IMR-90 (cell line): ENCODE measurements around the gene PACSIN3. TPM values are rescaled to one million over a fixed set of nuclear protein-coding genes. Genes with fewer than 3 reads are reported as not detected.
A peak's percentile ranks its signal among the peaks of the same experiment; 100 is the strongest.
"Not testable (repeated sequence)": the region's sequence is repeated elsewhere in the genome, so short reads cannot be mapped to it uniquely, and the experiment has no call there.

Experiments
- ATAC-seq: fragments of 200-7000 bp; cut with Tn5 transposase; 2 replicates; pipeline ENCODE4 v1.9.1; 2020; ENCODE audit warnings: low read depth, mild to moderate bottlenecking, moderate library complexity
- BruUV-seq: library from RNA; stranded (reverse); fragments of 400-500 nt; replicated peaks from 2 replicates; lab custom pipeline; 2021; lab: Mats Ljungman, UMichigan
- CTCF ChIA-PET: fragments of 300-600 bp; formaldehyde crosslinking; extraction: SDS; loops from one replicate; lab custom pipeline; 2021; ENCODE audit warnings: antibody characterized with exemption; lab: Yijun Ruan, JAX
- POLR2A ChIA-PET: fragments of 300-600 bp; sonication (Branson Sonifier 250); formaldehyde crosslinking; loops from one replicate; lab custom pipeline; 2022; ENCODE audit warnings: antibody characterized with exemption; ENCODE audit not compliant: unreplicated experiment; lab: Charles Lee
- DNase-seq: peaks from one replicate; pipeline ENCODE4 v3.0.0; 2013
- H2AFZ ChIP-seq: replicated peaks from 2 replicates; pipeline ENCODE3; 2013; ENCODE audit warnings: low read length, mild to moderate bottlenecking; ENCODE audit not compliant: poor library complexity
- H2AK5ac ChIP-seq: 2 replicates; pipeline ENCODE4 v1.6.1; 2013; ENCODE audit warnings: low read depth, low read length, inconsistent platforms
- H2AK9ac ChIP-seq: replicated peaks from 2 replicates; pipeline ENCODE3; 2013; ENCODE audit warnings: mild to moderate bottlenecking, low read depth, low read length, moderate library complexity; ENCODE audit not compliant: poor library complexity
- H2BK120ac ChIP-seq: 2 replicates; pipeline ENCODE4 v1.6.1; 2013; ENCODE audit warnings: low read depth, low read length, inconsistent platforms
- H2BK15ac ChIP-seq: 3 replicates; pipeline ENCODE4 v1.6.1; 2013; ENCODE audit warnings: low read depth, low read length, inconsistent platforms
- H2BK20ac ChIP-seq: 2 replicates; pipeline ENCODE4 v1.6.1; 2013; ENCODE audit warnings: low read depth, mild to moderate bottlenecking, inconsistent platforms, low read length, moderate library complexity
- H2BK5ac ChIP-seq: 2 replicates; pipeline ENCODE4 v1.6.1; 2013; ENCODE audit warnings: mild to moderate bottlenecking, low read depth, low read length, inconsistent platforms; ENCODE audit not compliant: poor library complexity, severe bottlenecking
- H3K14ac ChIP-seq: replicated peaks from 2 replicates; pipeline ENCODE4 v1.6.1; 2013; ENCODE audit warnings: low read depth, low read length, inconsistent platforms
- H3K18ac ChIP-seq: 2 replicates; pipeline ENCODE4 v1.6.1; 2013; ENCODE audit warnings: low read depth, low read length, control low read depth
- H3K23ac ChIP-seq: 2 replicates; pipeline ENCODE4 v1.6.1; 2013; ENCODE audit warnings: low read depth, low read length, inconsistent platforms
- H3K27ac ChIP-seq: 2 replicates; pipeline ENCODE4 v1.5.1; 2013; ENCODE audit warnings: mild to moderate bottlenecking, control low read depth, low read length; ENCODE audit not compliant: insufficient read depth
- H3K27me3 ChIP-seq: 2 replicates; pipeline ENCODE4 v1.6.1; 2013; ENCODE audit warnings: low read length; ENCODE audit not compliant: control insufficient read depth, insufficient read depth
- H3K36me3 ChIP-seq: 2 replicates; pipeline ENCODE4 v1.6.1; 2013; ENCODE audit warnings: low read length, mixed read lengths; ENCODE audit not compliant: control insufficient read depth, insufficient read depth
- H3K4ac ChIP-seq: 2 replicates; pipeline ENCODE4 v1.6.1; 2013; ENCODE audit warnings: low read depth, low read length, inconsistent platforms
- H3K4me1 ChIP-seq: 2 replicates; pipeline ENCODE4 v1.6.1; 2013; ENCODE audit warnings: low read length, mixed read lengths; ENCODE audit not compliant: control insufficient read depth, insufficient read depth
- H3K4me2 ChIP-seq: 2 replicates; pipeline ENCODE4 v1.6.1; 2013; ENCODE audit warnings: low read depth, mild to moderate bottlenecking, control low read depth, low read length, moderate library complexity
- H3K4me3 ChIP-seq: 2 replicates; pipeline ENCODE4 v1.5.1; 2013; ENCODE audit warnings: low read depth, mild to moderate bottlenecking, control low read depth, low read length, moderate library complexity; ENCODE audit not compliant: insufficient read depth
- H3K56ac ChIP-seq: 2 replicates; pipeline ENCODE4 v1.6.1; 2013; ENCODE audit warnings: low read length, inconsistent platforms; ENCODE audit not compliant: insufficient read depth; ENCODE audit errors: extremely low read depth
- H3K79me1 ChIP-seq, 2 experiments: 2 replicates each; pipeline ENCODE4 v1.6.1; 2013; ENCODE audit warnings: low read length in 2 of 2, inconsistent platforms in 1 of 2, low read depth in 1 of 2
- H3K9ac ChIP-seq: 2 replicates; pipeline ENCODE4 v1.6.1; 2013; ENCODE audit warnings: low read depth, low read length, control low read depth
- H3K9me1 ChIP-seq: 2 replicates; pipeline ENCODE4 v1.6.1; 2013; ENCODE audit warnings: low read length, inconsistent platforms; ENCODE audit not compliant: insufficient read depth
- H3K9me3 ChIP-seq: 2 replicates; pipeline ENCODE4 v1.6.1; 2013; ENCODE audit warnings: low read length; ENCODE audit not compliant: control insufficient read depth, insufficient read depth
- H4K20me1 ChIP-seq: 2 replicates; pipeline ENCODE4 v1.6.1; 2013; ENCODE audit warnings: low read length, inconsistent platforms; ENCODE audit not compliant: insufficient read depth
- H4K5ac ChIP-seq: 2 replicates; pipeline ENCODE4 v1.6.1; 2013; ENCODE audit warnings: mild to moderate bottlenecking, low read depth, low read length, control low read depth
- H4K8ac ChIP-seq, 2 experiments: 2 replicates each; pipeline ENCODE4 v1.6.1; 2013; ENCODE audit warnings: low read depth in 2 of 2, low read length in 2 of 2, control low read depth in 1 of 2, inconsistent platforms in 1 of 2
- H4K91ac ChIP-seq: 2 replicates; pipeline ENCODE4 v1.6.1; 2013; ENCODE audit warnings: low read depth, low read length, inconsistent platforms; ENCODE audit not compliant: insufficient read depth
- WGBS, 2 experiments: methylation state at CpG; one replicate each; pipeline versions ENCODE4 v1.1.5 to v1.1.7; 2013; ENCODE audit warnings: missing lambda C conversion rate in 2 of 2; ENCODE audit not compliant: insufficient read length in 1 of 2; ENCODE audit errors: extremely low coverage in 2 of 2; 5-methylcytosine and 5-hydroxymethylcytosine counted together
- dilution Hi-C: fragments of 300-500 bp; cut with HindIII; formaldehyde crosslinking; loops from one replicate; pipeline ENCODE4 v1.14.3; 2018; ENCODE audit warnings: low sequenced_read_pairs; ENCODE audit not compliant: unreplicated experiment
- in situ Hi-C: fragments of 300-500 bp; cut with MboI; formaldehyde crosslinking; loops from 3 replicates; pipeline ENCODE4 v1.14.3; 2019; ENCODE audit warnings: low sequenced_read_pairs, inconsistent platforms, mixed read lengths
- intact Hi-C: fragments of 100-400 bp; cut with micrococcal nuclease; formaldehyde crosslinking; loops from 2 replicates; pipeline ENCODE4 v1.10.0; 2022
- polyA plus RNA-seq, 3 experiments: library from polyadenylated mRNA; depleted of rRNA; stranded (reverse); fragments of >200 nt; gene quantifications; 2 replicates each; pipeline ENCODE4 v1.2.3, GENCODE V29; 2012; ENCODE audit warnings: low replicate concordance in 1 of 3
- total RNA-seq: library from RNA; depleted of rRNA; stranded (reverse); fragments of >200 nt; gene quantifications from 2 replicates; pipeline ENCODE4 v1.2.3, GENCODE V29; 2012

PACSIN3 gene
- total and polyA plus RNA-seq, 2 of the 4 experiments (the other 2 are of a cell fraction) = 19.2 to 21.1 TPM

- H2BK5ac ChIP-seq, H3K4ac ChIP-seq, H3K4me2 ChIP-seq, H3K27me3 ChIP-seq, BruUV-seq, H3K23ac ChIP-seq, H3K9me3 ChIP-seq, H3K4me3 ChIP-seq, in situ Hi-C loops, H3K4me1 ChIP-seq, H2AK5ac ChIP-seq, H3K36me3 ChIP-seq, H2AK9ac ChIP-seq, H3K9me1 ChIP-seq, H3K79me1 ChIP-seq, H3K18ac ChIP-seq, H3K14ac ChIP-seq, H2AFZ ChIP-seq, H3K9ac ChIP-seq, H3K27ac ChIP-seq, H2BK120ac ChIP-seq, H3K56ac ChIP-seq, H2BK20ac ChIP-seq, dilution Hi-C loops, H4K5ac ChIP-seq, H4K91ac ChIP-seq, ATAC-seq, H2BK15ac ChIP-seq, intact Hi-C loops, H4K20me1 ChIP-seq, POLR2A ChIA-PET, H4K8ac ChIP-seq: not testable (repeated sequence)
- CTCF ChIA-PET = interaction anchor here (0.6 kb wide), 1 partner anchor 10 kb away, joined by 4 read pairs; no protein-coding TSS in a partner anchor
- DNase-seq = peak; percentile 56
- WGBS, 2 experiments = 100% methylated on average over 3 of the region's 10 CpGs; no CpG with 5 or more reads in 1 of the 2 experiments
These were observed 4.9 kb upstream of the PACSIN3 start for GRCh38 chr11:47191137-47191536.
